Myocyte (in vitro differentiated cells): Measurements from ENCODE around the gene NPY. TPM values are rescaled to one million over a fixed set of nuclear protein-coding genes. Genes with fewer than 3 reads are reported as not detected.

Experiments
- DNase-seq: peaks from one replicate; pipeline ENCODE4 v3.0.0-alpha.2; 2012; ENCODE audit warnings: low read depth
- total RNA-seq: library from RNA; depleted of rRNA; stranded (reverse); fragments of >200 nt; gene quantifications from 2 replicates; pipeline ENCODE4 v1.2.3, GENCODE V29; 2014

The NPY gene
- total RNA-seq, 1 donor from 2014 or later, result not detected

DNA sequence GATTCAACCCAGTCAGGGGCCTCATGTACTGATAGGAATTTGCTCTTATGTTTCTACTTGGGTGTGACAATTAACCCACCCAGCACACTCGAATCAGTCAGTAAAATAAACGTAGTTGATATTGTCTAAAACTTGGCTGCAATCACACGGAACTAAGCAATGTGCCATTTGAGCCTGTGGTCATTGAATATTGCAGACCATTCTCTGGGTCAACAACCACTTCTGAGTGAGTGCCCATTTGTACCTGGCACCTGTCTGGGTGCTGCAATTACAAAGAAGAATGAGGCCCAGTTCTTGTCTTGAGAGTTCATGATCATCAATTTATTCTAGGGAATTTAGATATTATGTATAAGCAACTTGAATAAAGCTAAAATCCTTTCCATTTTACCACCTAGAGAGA lies 29.8 kb downstream of the NPY start:
- no peak for DNase-seq

DNA sequence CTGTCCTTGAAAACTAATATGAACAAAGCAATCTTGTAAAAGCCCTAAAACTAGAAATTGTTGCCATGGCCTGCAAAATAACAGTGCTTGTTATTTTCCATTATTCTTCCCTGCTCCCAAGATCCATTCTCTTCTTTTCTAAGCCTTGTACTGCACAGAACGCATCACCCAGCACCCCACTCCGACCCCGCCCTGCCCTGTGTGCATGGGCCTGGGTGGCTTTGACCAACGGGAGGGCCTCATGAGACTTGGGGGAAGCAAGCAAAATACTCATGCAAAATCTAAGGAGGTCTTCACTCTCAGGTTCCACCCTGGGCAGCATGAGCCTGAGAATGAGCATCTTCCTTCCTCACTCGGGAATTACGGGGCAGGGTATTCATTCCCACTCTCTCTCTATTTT lies 32.4 kb downstream of the NPY start:
- DNase-seq, result no peak

DNA sequence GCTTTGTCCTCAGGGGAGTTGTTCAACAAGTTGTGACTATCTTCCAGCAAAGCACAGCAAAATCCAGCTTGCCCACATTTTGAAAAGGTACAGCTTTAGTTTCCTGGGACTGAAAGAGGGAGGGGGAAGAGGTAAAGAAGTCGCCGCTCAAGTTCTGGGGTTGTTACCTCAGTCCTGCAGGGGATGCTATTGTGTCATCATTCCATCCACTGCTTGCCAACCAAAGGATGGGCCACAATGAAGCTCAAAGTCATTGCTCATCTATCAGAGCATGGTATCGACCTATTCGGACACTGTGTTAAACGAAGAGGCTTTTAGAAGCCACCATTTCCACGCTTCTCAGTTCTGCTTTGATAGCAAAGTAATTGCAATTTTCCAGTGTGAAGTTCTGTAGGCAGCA lies 34.3 kb downstream of the NPY start:
- DNase-seq, result peak; percentile 35

DNA sequence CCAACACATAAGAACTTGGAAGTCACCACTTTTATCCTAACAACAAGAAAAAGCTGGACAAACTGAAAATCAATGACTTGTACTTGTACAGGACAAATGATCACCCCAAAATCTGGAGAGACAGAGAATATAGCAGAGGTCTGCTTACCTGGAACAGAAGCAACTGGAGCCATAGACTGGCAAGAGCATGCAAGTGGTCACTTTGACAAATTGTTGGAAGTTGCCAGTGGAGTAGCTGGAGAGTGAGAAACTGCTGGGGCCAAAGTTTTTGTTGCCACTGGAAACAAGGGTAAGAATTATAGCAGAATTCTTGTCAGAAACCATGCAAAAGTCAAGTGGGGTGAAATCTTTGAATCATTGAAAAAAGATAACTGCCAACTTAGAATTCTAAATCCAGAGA lies 35.2 kb downstream of the NPY start:
- no peak for DNase-seq

DNA sequence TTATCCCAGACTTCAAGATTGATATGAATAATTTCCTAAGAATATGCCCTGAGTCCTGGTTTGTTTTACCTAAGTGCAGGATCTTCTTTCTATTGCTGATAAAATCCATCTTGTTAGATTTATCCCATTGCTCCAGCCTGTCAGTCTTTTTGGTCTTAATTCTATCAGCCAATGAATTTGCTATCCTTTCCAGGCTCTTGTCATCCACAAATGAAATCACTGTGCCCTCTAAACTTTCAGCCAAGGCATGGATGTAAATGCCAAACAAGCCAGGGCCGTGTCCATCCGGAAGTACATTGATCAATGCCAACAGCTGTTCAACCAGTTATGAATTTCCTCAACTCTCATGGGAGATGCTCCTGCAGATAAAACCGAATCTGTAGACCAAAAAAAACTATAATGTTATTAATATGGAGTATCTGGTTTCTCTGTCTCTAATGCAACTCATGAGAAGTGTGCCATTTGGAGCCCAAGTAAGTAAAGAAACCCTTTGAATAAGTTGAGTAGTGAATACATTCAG lies 40.0 kb downstream of the NPY start:
- DNase-seq, result peak; percentile 11

DNA sequence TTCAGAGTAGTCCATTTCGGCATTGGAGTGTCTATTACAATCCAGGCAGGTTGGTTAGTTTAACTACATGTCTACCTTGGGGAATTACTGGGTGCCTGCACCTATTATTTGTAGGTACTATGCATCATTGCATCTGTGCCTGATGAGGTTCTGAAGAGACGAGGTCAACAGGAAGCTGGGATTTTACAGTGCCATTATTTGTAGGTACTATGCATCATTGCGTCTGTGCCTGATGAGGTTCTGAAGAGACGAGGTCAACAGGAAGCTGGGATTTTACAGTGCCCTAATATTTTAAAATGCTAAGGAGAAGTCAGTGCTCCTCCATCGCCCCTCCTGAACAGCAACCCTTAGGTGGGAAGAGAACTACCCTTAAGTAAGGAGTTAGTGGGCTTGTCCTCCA lies 41.7 kb downstream of the NPY start:
- no peak for DNase-seq

DNA sequence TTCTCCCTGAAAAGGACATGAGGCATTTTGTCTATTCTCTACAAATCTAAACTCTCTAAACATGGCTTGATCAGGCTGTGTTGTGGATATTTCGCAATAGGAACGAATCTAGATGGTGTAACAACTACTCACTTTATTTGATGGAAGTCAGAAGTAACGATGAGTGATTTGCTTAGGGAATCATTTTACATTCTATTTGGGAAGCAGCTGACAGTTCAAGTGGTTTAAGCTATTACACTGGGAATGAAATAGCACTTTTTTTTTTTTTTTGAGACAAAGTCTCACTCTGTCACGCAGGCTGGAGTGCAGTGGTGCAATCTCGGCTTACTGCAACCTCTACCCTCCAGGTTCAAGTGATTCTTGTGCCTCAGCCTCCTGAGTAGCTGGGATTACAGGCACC lies 44.1 kb downstream of the NPY start:
- DNase-seq, result peak; percentile 28

DNA sequence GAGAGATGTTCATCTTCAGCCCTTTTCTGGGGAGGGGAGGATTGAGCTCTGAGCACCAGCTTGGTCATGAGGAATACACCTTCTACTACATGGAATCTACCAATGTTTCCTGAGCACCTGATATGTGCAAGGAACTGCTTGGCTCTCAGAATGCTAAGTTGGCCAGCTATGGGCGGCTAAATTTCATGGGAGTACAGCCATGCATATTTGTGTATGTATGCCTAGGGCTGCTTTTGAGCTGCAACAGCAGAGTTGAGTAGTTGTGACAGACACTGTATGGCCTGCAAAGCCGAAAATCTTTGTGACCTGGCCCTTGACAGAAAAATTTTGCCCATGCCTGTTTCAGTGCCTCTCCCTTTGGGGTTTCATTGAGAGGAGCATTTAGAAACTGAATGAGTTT lies 44.9 kb downstream of the NPY start:
- DNase-seq, result no peak

DNA sequence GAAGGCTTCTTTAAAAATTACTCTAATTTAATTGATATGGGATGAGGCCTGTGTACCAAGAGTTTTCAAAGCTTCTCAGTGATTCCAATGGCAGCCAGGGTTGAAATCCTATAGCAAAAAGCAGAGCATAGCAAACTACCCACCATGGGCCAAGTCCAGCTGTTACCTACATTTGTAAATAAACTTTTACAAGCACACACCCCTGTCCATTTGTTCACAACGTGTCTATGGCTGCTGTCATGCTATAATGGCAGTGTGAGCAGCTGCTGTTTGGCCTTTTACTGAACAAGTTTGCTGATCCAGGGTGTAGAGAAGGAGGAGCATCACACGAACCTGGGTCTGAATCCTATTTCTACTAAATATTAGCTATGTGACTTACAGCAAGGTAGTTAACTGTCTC lies 50.0 kb downstream of the NPY start:
- peak; percentile 24 for DNase-seq

DNA sequence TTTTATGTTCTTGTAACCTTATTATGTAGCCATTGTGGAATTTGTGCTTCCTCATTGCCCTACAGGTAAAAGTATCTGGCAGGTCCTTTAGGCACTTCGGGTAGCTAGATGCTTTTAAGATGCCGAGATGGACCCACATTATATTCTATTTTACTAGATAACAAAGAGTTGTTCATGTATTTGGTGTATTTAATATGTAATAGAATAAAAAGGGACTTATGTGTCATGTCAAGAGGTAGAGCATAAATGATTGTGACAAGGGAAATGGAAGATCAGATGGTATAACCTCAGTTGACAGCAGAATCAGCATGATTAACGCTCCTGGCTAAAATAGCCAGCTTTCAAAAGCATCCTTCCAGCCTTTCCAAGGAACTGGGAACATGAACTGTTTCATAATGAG lies 50.6 kb downstream of the NPY start:
- DNase-seq, result no peak

DNA sequence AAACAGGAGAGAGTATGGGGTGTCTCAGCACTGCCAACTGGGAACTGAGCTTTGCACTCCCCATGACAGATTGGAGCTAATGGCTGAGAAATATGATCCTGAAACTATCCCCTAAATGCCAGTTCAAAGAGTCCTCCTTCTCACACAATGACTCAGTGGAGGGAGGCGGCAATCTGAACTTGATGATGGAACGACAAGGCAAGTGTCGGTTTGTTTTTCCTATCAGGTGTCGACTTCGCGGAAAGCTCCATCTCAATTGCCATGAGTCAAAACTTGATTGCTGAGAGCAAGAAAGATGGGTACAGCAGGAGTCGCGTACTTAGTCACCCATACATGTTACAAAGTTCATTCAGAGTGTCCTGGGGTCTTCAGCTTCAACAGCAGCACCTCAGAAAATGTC lies 52.5 kb downstream of the NPY start:
- peak; percentile 36 for DNase-seq

DNA sequence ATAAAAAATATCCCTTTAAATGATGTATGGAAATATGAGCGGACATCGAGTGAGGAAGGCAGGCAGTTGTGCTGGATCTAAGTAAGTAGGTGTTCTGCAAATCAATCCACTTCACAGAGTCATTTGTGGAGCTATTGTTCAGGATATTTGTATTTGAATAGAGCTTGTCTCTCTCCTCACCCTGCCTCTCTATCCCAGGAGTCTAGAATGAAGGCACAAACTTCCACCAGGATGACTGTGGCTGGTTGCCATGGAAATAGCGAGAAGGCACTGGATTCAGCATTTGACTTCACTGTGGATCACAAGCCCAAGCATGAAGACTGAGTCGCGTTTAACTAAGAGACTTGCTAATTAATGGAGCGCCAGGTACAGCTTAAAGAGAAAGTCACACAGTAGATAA lies 53.2 kb downstream of the NPY start:
- DNase-seq, result no peak

DNA sequence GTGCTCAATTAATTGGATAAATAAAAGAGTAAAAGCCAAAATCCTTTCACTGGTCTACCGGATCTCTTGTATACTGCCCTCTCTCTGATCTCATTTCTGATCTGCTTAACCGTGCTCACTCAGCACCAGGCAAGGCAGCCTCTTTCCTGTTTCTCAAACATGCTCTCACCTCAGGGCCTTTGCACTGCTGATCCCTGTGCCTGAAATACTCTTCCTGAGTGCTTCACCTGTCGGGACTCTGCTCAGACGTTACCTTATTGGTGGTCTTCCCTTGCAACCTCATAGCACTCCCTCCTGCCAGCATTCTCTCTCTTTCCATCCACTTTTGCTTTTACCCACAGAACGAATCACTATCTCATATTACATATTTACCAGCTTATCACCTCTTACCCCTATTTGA lies 55.6 kb downstream of the NPY start:
- no peak for DNase-seq

DNA sequence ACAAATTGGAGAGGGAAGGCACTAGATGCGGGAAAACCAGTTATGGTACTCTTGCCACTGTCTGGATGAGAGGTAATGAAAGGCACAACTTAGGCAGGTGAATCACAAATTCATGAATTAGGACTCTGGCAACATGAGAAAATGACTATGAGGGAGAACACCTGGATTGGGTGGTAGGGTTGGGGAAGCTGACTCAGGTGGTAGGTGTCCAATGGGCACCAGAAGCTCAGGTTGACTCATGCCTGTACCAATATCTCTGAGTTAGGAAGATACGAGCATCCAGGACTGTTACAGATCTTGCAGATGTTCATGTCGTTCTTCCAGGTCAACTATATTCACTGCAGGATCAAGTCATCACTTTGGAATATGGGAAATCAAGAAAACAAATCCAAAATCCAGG lies 56.7 kb downstream of the NPY start:
- no peak for DNase-seq
